Karpas-422 (cell line): ENCODE data around the gene DUOXA2. TPM values are rescaled to one million over a fixed set of nuclear protein-coding genes. Genes with fewer than 3 reads are reported as not detected.
"Not testable (repeated sequence)": the region's sequence is repeated elsewhere in the genome, so short reads cannot be mapped to it uniquely, and the experiment has no call there.

Source experiments
- DNase-seq: peaks from one replicate; pipeline ENCODE4 v3.0.0-alpha.2; 2015
- H2AFZ ChIP-seq: fragments of 200-600 bp; sonication (generic); 2 replicates; pipeline ENCODE4 v1.6.1; 2014; ENCODE audit warnings: antibody characterized with exemption, low read length, mixed read lengths
- H3K27ac ChIP-seq: fragments of 200-600 bp; sonication (generic); 2 replicates; pipeline ENCODE4 v1.5.1; 2014; ENCODE audit warnings: mild to moderate bottlenecking, low read length, moderate library complexity
- H3K27me3 ChIP-seq: fragments of 200-600 bp; sonication (generic); 2 replicates; pipeline ENCODE4 v1.6.1; 2014; ENCODE audit warnings: low read length, mixed read lengths
- H3K36me3 ChIP-seq: fragments of 200-600 bp; sonication (generic); 2 replicates; pipeline ENCODE4 v1.6.1; 2014; ENCODE audit warnings: low read length, mixed read lengths; ENCODE audit not compliant: insufficient read depth
- H3K4me1 ChIP-seq: fragments of 200-600 bp; sonication (generic); 2 replicates; pipeline ENCODE4 v1.6.1; 2014; ENCODE audit warnings: mild to moderate bottlenecking, low read length, mixed read lengths
- H3K4me2 ChIP-seq: fragments of 200-600 bp; sonication (generic); 2 replicates; pipeline ENCODE4 v1.6.1; 2014; ENCODE audit warnings: low read length, low read depth, mild to moderate bottlenecking; ENCODE audit not compliant: poor library complexity, severe bottlenecking
- H3K4me3 ChIP-seq: fragments of 200-600 bp; sonication (generic); 2 replicates; pipeline ENCODE4 v1.5.1; 2014; ENCODE audit warnings: mild to moderate bottlenecking, antibody characterized with exemption, low read length, mixed read lengths
- H3K79me2 ChIP-seq: fragments of 200-600 bp; sonication (generic); 2 replicates; pipeline ENCODE4 v1.6.1; 2014; ENCODE audit warnings: mild to moderate bottlenecking, low read length, mixed read lengths
- H3K9ac ChIP-seq: fragments of 200-600 bp; sonication (generic); 2 replicates; pipeline ENCODE4 v1.6.0; 2014; ENCODE audit warnings: low read length
- H3K9me2 ChIP-seq: fragments of 200-600 bp; sonication (generic), shearing (Covaris generic); replicated peaks from 2 replicates; pipeline ENCODE4 v1.6.0; 2014; ENCODE audit warnings: mild to moderate bottlenecking, low read length, moderate library complexity; ENCODE audit not compliant: insufficient read depth
- H3K9me3 ChIP-seq: fragments of 300-700, 200-600 bp; sonication (generic); 2 replicates; pipeline ENCODE4 v1.6.1; 2014; ENCODE audit warnings: low read length, mixed read lengths
- H4K20me1 ChIP-seq: fragments of 200-600 bp; sonication (generic); 2 replicates; pipeline ENCODE4 v1.6.1; 2014; ENCODE audit warnings: mild to moderate bottlenecking, antibody characterized with exemption, low read length, low read depth; ENCODE audit not compliant: insufficient read depth
- total RNA-seq: library from RNA; depleted of rRNA; stranded (reverse); fragments of >200 nt; shearing (Covaris generic); gene quantifications from 2 replicates; pipeline ENCODE4 v1.2.3, GENCODE V29; 2014; ENCODE audit warnings: low replicate concordance

DUOXA2 gene
- total RNA-seq, 1 experiment from 2014 or later, result not detected

DNA sequence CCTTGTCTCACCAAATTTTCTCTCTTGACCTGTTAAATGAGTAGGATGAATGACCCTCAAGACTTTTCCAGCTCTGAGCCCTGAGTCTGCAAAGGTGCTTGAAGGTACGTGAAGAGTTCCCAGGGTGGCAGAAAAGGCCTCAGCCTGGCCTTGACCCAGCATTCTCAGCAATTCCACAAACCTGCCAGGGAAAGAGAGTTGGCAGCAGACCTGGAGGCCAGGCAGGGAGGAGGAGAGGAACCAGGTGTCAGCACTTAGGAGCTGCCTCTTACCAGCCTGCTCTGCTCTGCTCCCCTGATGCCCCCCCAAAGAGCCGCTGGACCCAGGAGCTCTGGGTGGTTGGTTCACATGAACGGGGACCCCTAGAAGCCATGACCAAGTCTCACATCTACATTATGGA, 33.5 kb upstream of the DUOXA2 start:
- H3K36me3 ChIP-seq, result not testable (repeated sequence)

DNA sequence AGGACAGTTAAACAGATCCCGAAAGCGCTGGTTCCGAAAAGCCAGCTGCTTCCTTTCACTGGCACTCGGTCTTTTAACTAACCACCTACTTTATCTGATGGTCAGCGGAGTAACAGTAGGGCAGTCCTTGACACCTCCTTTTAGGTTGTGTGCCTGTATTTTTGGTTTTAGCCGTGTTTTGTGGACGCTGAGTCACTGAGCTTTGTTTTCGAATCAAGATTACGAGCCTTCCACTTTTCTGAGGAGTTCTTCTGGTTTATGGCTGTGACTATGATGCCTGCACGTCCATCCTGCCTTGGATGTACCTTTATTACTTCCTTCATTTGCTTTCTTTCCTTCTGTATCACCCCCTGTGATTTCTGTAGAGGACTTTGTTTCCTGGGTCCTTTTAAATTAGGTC, 31.7 kb upstream of the DUOXA2 start:
- H3K4me3 ChIP-seq, DNase-seq, H3K9ac ChIP-seq, H3K79me2 ChIP-seq, H2AFZ ChIP-seq, H3K4me2 ChIP-seq, H3K27me3 ChIP-seq, H3K27ac ChIP-seq, H4K20me1 ChIP-seq, H3K4me1 ChIP-seq, H3K9me3 ChIP-seq, H3K36me3 ChIP-seq, H3K9me2 ChIP-seq: not testable (repeated sequence)

More for the DNA sequence above, 33.5 kb upstream of the DUOXA2 start:
- not testable (repeated sequence) for H2AFZ ChIP-seq, H3K9me3 ChIP-seq, H3K9me2 ChIP-seq, H4K20me1 ChIP-seq, H3K9ac ChIP-seq, H3K4me3 ChIP-seq, H3K27me3 ChIP-seq, H3K4me2 ChIP-seq, H3K4me1 ChIP-seq, H3K27ac ChIP-seq, H3K79me2 ChIP-seq, DNase-seq

DNA sequence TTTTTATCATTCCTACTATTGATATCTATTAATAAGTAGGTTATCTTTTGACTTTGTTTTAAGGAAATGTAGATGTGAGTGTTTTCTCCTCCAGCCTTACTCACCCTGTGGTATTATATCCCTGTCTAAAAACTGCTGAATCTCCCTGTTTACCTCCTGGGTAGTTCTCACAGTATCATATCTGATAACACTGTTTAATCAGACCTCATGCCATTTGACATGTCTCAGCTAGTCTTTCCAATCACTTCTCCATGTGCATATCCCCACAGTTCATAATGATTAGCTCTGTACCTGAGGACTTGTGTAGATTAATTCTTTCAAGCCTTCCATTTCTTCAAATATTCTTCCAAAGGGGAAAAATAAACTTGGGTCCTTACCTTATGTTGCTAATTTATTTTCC, 30.9 kb upstream of the DUOXA2 start:
- Histone ChIP-seq H2AFZ (no peak overlapping the region), H3K36me3 (no peaks in the 10 kb centered on the region), H3K4me2 (no peak overlapping the region), H4K20me1 (no peaks in the 10 kb centered on the region), H3K27ac (no peak overlapping the region), H3K79me2 (no peaks in the 10 kb centered on the region), H3K27me3 (no peaks in the 10 kb centered on the region), H3K9me2 (no peaks in the 10 kb centered on the region), H3K4me3 (no peak overlapping the region), H3K9ac (no peak overlapping the region), H3K9me3 (no peaks in the 10 kb centered on the region), H3K4me1 (no peaks in the 10 kb centered on the region)
- peak; percentile 9 for DNase-seq

DNA sequence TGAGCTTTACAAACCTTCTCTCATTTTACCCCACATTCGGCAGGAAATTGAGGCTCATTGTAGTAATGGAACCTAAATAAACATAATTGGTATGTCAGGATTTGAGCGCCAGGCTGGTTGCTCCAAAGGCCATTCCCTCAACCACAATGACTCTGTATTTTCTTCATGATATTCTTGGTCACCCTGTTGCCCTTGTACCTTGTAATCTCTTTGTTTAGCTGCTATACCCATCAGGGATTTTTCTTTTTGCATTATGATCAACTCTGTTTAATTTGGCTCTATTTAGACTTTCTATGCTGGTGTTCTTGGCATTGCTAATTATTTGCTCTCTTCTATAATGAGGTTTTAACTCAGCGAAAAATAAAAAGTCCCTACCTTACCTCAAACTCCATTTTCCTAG, 30.0 kb upstream of the DUOXA2 start:
- no peak overlapping the region for H3K27ac ChIP-seq
- H3K4me1 ChIP-seq, result no peaks in the 10 kb centered on the region
- no peaks in the 10 kb centered on the region for H3K27me3 ChIP-seq
- no peaks in the 10 kb centered on the region for H3K79me2 ChIP-seq
- no peak overlapping the region for H3K4me2 ChIP-seq
- DNase-seq, result no peak
- H4K20me1 ChIP-seq, result no peaks in the 10 kb centered on the region
- H2AFZ ChIP-seq, result no peak overlapping the region
- H3K9me2 ChIP-seq, result no peaks in the 10 kb centered on the region
- no peaks in the 10 kb centered on the region for H3K36me3 ChIP-seq
- no peaks in the 10 kb centered on the region for H3K9me3 ChIP-seq
- H3K9ac ChIP-seq, result no peak overlapping the region
- no peak overlapping the region for H3K4me3 ChIP-seq

DNA sequence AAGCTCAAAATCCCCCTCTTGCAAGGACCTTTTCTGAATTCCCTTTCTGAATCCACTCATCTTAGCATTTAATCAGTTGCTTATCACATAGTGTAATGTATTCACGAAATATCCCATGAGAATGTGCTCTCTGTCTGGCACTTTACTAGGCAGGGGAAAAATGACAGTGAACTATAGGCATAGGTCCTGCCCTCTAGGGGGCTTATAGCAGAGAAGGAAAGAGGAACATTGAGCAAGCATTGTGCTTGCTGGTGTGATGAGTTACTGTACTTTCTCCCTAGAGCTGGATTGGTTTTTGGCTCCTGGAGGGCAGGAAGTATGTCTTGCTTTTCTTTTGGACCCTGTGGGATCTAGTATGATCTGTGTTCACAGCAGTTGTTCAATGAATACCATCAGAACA, 26.6 kb upstream of the DUOXA2 start:
- Histone ChIP-seq H2AFZ (no peak overlapping the region), H3K9me3 (no peaks in the 10 kb centered on the region)
- DNase-seq, result peak; percentile 43

DNA sequence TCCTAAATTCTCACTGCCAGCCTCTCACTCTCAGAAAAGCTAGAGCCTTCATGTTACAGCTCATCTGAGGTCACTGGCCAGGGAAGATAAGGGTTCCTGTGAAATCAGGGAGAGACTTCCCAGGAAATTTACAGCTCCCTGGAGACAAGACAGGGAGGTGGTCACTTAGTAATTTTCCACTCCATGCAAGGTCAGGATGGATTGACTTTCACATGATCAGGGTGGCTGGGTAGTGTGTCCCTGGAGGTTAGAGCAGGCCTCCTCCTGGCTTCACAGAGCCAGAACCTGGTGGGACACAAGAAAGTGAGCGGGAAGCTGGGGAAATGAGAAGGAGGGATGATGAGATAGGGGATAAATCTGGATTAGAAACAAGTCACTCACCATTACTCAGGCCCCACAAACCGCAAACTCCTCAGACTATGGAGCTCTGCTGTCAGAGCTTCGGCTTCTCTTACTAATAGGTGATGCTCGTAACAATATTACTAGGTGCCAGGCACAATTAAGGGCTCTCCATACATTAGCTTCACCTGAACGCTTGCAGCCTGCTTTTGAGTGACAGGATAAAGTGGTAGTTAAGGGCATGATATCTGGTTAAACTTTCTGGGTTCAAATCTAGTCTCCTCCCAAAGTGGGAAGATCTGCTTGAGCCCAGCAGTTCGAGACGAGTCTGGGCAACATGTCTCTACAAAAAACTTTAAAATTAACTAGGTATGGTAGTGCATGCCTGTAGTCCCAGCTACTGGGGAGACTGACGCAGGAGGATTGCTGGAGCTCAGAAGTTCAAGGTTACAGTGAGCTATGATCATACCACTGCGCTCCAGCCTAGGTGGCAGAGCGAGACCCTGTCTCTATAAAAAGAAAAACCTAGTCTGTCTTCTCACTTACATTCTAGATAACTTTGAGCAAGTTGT, 25.1 kb upstream of the DUOXA2 start:
- H3K9ac ChIP-seq, result no peak overlapping the region
- no peak overlapping the region for H3K4me3 ChIP-seq
- H4K20me1 ChIP-seq, result no peaks in the 10 kb centered on the region
- no peaks in the 10 kb centered on the region for H3K9me3 ChIP-seq
- H3K27ac ChIP-seq, result no peak overlapping the region
- H3K9me2 ChIP-seq, result no peaks in the 10 kb centered on the region
- no peaks in the 10 kb centered on the region for H3K4me1 ChIP-seq
- DNase-seq, result no peak
- no peak overlapping the region for H3K4me2 ChIP-seq
- H3K36me3 ChIP-seq, result no peaks in the 10 kb centered on the region
- no peak overlapping the region for H2AFZ ChIP-seq
- no peaks in the 10 kb centered on the region for H3K27me3 ChIP-seq
- H3K79me2 ChIP-seq, result no peaks in the 10 kb centered on the region

More for the DNA sequence above, 26.6 kb upstream of the DUOXA2 start:
- no peaks in the 10 kb centered on the region for H3K36me3 ChIP-seq
- H3K27ac ChIP-seq, result no peak overlapping the region
- H3K4me3 ChIP-seq, result no peak overlapping the region
- H3K4me1 ChIP-seq, result no peaks in the 10 kb centered on the region
- no peak overlapping the region for H3K9ac ChIP-seq
- no peaks in the 10 kb centered on the region for H3K9me2 ChIP-seq
- H3K4me2 ChIP-seq, result no peak overlapping the region
- no peaks in the 10 kb centered on the region for H4K20me1 ChIP-seq
- no peaks in the 10 kb centered on the region for H3K27me3 ChIP-seq
- no peaks in the 10 kb centered on the region for H3K79me2 ChIP-seq

DNA sequence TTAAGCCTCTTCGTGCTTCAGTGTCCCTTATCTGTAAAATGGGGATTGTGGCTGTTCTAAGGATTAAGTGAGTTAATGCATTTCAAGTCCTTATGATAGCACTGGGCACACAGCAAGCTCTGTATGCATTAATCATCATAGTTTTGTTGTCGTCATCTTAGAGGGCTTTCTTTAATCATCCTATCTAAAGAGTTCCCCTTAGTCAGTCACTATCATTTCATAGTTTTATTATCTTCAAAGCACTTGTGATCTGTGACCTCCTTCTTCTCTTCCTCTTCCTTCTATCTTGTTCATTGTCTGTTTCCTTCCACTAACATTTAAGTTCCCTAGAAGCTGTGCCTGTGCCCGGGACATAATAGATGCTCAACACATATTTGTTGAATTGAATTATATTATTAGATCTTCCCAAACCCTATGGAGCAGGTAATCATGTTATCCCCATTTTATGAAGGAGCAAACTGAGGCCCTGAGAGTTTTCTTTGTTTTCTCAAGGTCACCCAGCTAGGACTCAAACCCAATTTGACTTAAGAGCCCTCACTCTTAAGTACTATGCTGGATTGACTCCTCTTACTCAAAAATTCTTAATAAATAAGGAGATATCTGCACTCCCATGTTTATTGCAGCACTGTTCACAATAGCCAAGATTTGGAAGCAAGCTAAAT, 24.3 kb upstream of the DUOXA2 start:
- H3K4me2 ChIP-seq, result no peak overlapping the region
- H3K36me3 ChIP-seq, result no peaks in the 10 kb centered on the region
- no peak for DNase-seq
- no peak overlapping the region for H3K9ac ChIP-seq
- no peaks in the 10 kb centered on the region for H3K27me3 ChIP-seq
- no peaks in the 10 kb centered on the region for H3K9me2 ChIP-seq
- H3K4me3 ChIP-seq, result no peak overlapping the region
- H2AFZ ChIP-seq, result no peak overlapping the region
- H3K4me1 ChIP-seq, result no peaks in the 10 kb centered on the region
- H4K20me1 ChIP-seq, result no peaks in the 10 kb centered on the region
- H3K9me3 ChIP-seq, result no peaks in the 10 kb centered on the region
- H3K79me2 ChIP-seq, result no peaks in the 10 kb centered on the region
- no peak overlapping the region for H3K27ac ChIP-seq

DNA sequence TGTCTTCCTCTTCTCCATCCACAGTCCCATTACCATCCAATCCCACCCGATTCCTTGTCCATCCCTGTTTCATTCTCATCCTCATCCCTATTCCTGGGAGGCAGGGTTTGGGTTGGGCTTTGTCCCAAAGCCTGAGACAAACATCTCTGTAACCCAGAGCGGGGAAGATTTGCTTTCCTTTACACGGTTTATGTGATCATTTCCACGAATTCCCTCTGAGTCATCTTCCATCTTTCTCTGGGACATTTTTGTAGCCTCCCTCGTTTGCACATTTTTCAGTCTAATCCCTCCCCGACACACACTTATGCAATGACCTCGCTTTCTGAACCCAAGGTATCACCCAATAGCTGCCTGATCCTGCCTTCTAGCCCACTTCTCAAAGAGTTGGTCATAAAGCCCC, 23.0 kb upstream of the DUOXA2 start:
- Histone ChIP-seq H3K4me2 (no peak overlapping the region), H3K79me2 (no peaks in the 10 kb centered on the region), H3K27me3 (no peaks in the 10 kb centered on the region), H3K27ac (no peak overlapping the region), H3K9me3 (no peaks in the 10 kb centered on the region), H4K20me1 (no peaks in the 10 kb centered on the region), H3K9ac (no peak overlapping the region), H3K4me1 (no peaks in the 10 kb centered on the region), H3K4me3 (no peak overlapping the region), H2AFZ (no peak overlapping the region), H3K36me3 (no peaks in the 10 kb centered on the region), H3K9me2 (no peaks in the 10 kb centered on the region)
- no peak for DNase-seq
